Small intestine (tissue), 7 donors: ENCODE data around the gene ZSCAN10. TPM values are rescaled to one million over a fixed set of nuclear protein-coding genes. Genes with fewer than 3 reads are reported as not detected.
A peak's percentile ranks its signal among the peaks of the same experiment; 100 is the strongest.
"Not testable (repeated sequence)": the region's sequence is repeated elsewhere in the genome, so short reads cannot be mapped to it uniquely, and the experiment has no call there.

Source experiments
- DNase-seq, 2 donors: peaks; one replicate each; pipeline versions ENCODE4 v3.0.0 to v3.0.0-alpha.2; 2013
- FAIRE-seq: peaks from 2 replicates; lab custom pipeline; 2012; peaks lifted over from hg19 to GRCh38; lab: Jason Lieb, UNC
- H3K27ac ChIP-seq, 3 donors: one replicate each; pipeline ENCODE4 v1.5.1; 2013; ENCODE audit warnings: low read length in 2 of 3, mild to moderate bottlenecking in 2 of 3, control low read depth in 1 of 3, inconsistent platforms in 1 of 3, low read depth in 1 of 3, moderate library complexity in 1 of 3
- H3K27me3 ChIP-seq, 3 donors: one replicate each; pipeline ENCODE4 v1.6.1; 2013; ENCODE audit warnings: low read length in 3 of 3, inconsistent platforms in 1 of 3; ENCODE audit not compliant: control insufficient read depth in 3 of 3, insufficient read depth in 3 of 3
- H3K36me3 ChIP-seq, 3 donors: one replicate each; pipeline ENCODE4 v1.6.1; 2013; ENCODE audit warnings: low read length in 3 of 3, inconsistent platforms in 1 of 3, low read depth in 1 of 3, mild to moderate bottlenecking in 1 of 3, moderate library complexity in 1 of 3; ENCODE audit not compliant: control insufficient read depth in 3 of 3, insufficient read depth in 2 of 3
- H3K4me1 ChIP-seq, 3 donors: one replicate each; pipeline ENCODE4 v1.6.1; 2013; ENCODE audit warnings: low read length in 2 of 3, inconsistent platforms in 1 of 3, low read depth in 1 of 3, mild to moderate bottlenecking in 1 of 3, moderate library complexity in 1 of 3; ENCODE audit not compliant: control insufficient read depth in 3 of 3, insufficient read depth in 2 of 3
- H3K4me3 ChIP-seq, 3 donors: one replicate each; pipeline ENCODE4 v1.5.1; 2013; ENCODE audit warnings: low read length in 3 of 3, control low read depth in 1 of 3, inconsistent platforms in 1 of 3, low read depth in 1 of 3, mild to moderate bottlenecking in 1 of 3, moderate library complexity in 1 of 3
- H3K9me3 ChIP-seq, 2 donors: one replicate each; pipeline ENCODE4 v1.6.1; 2013; ENCODE audit warnings: low read depth in 1 of 2, low read length in 1 of 2; ENCODE audit not compliant: control insufficient read depth in 2 of 2, insufficient read depth in 1 of 2
- WGBS, 3 donors: extraction: QIAGEN DNeasy Blood & Tissue Kit; methylation state at CpG; one replicate each; pipeline ENCODE4 v1.1.7; 2013; 5-methylcytosine and 5-hydroxymethylcytosine counted together
- polyA plus RNA-seq, 4 donors: library from polyadenylated mRNA; stranded (reverse) in 3 of 4; unstranded in 1 of 4; fragments of 200-250 nt in 3 of 4; fragments of 120-200 nt in 1 of 4; gene quantifications; one replicate each; pipeline versions ENCODE4 v1.2.1 to v1.2.3, GENCODE V29; 2013
- donor health status: healthy with polysubstance abuse.
- donor health status: control.
- donor health status: control.
- donor health status: Bipolar disorder and iron deficiency.
- donor health status: healthy.

ZSCAN10 gene
- polyA plus RNA-seq, 4 donors: 0.03 to 0.46 TPM; not detected in 2

DNA sequence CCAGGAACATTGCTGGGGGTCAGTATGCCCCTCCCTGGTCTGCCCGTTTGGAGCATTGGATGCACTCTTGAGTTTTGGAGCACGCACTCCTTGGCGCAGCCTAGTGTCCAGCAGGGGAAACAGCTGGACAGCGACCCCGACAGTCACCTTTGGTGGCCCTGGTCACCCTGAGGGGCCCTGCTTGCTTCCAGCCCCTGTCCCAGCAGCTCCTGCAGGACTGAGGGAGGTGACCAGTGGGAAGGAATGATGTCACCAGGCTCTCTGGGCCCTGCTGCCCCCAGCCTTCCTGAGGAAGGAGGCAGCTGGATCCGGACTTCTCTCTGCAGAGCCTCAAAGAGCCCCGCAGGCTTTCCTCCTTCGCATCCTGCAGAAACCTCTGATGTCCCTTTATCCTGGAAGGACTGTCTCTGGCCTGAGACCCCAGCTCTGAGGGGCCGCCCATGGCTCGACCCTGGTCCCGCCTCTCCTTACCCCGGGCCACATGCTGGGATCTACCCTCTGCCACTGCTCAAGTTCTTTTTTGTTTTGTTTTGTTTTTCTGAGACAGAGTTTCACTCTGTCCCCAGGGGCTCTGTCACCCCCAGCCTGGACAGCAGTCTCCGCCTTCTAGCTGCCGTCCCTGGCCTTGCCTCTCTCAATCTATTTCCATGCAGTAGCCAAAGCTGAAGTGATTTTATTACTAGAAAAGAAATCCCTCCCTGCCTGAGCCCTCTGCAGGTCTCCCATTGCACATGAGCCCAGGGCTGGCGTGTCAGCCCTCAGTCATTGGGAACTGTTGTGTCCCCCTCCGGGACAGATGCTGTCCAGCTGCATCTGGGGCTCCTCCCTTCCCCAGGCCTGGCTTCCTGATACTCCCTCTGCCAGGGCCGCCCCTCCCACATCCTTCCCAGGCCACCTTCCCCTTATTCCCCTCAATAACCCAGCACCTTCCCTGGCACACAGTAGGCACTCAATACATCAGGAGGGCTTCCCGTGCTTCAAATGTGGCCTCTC is 11.6 kb downstream of the ZSCAN10 start:
- FAIRE-seq: no peak
- Histone ChIP-seq H3K4me1 (peaks cover 0 to 48% (median 0%) of the 10 kb centered on the region in 3 donors), H3K9me3 (no peaks in the 10 kb centered on the region), H3K27me3 (no peaks in the 10 kb centered on the region), H3K27ac (peak overlapping the region in 2 of 3 donors; percentile 76 to 91), H3K4me3 (peak overlapping the region in 1 of 3 donors; percentile 50), H3K36me3 (peaks cover 0 to 23% (median 0%) of the 10 kb centered on the region in 3 donors)
- WGBS, 3 donors: 56 to 82% (median 73%) methylated on average over 18 of the region's 18 CpGs
- peak in 1 of 2 donors; percentile 62 for DNase-seq

DNA sequence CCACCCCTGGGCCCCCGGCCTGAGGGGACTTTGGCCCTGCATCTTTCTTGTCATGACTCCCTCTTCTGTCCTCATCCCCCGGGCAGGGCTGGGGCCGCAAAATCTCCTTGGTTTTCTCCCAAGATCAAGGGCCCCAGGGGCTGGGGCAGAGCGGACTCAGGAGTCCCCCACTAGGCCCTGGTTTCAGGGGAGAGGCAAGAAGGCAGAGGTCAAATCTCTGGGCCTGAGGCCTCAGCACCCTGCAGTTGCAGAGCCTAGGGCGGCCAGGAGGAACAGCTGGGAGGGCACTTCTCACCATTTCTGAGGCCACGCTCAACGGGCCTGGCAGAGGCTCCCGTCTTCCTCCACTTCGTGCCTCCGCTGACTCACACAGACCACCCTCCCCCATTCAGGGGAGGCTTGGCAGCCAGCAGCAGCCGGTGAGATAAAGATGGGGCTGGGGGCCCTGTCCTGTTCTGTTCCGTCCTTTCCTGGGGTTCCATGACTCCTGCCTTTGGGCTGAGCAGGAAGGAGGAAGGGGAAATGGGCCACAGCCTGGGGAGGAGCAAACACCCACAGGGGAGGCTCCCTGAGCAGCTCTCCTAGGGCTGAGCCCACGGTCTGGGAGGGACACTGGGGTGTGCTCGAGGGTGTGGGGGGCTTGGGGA is 12.4 kb downstream of the ZSCAN10 start:
- WGBS, 3 donors: 42 to 66% (median 49%) methylated on average over 14 of the region's 14 CpGs
- Histone ChIP-seq H3K27ac (peak overlapping the region in 2 of 3 donors; percentile 76 to 91), H3K9me3 (no peaks in the 10 kb centered on the region), H3K27me3 (no peaks in the 10 kb centered on the region), H3K4me3 (peak overlapping the region in 2 of 3 donors; percentile 1 to 50), H3K4me1 (peaks cover 0 to 48% (median 0%) of the 10 kb centered on the region in 3 donors), H3K36me3 (peaks cover 0 to 23% (median 0%) of the 10 kb centered on the region in 3 donors)
- peak; percentile 53 to 94 for DNase-seq
- no peak for FAIRE-seq

DNA sequence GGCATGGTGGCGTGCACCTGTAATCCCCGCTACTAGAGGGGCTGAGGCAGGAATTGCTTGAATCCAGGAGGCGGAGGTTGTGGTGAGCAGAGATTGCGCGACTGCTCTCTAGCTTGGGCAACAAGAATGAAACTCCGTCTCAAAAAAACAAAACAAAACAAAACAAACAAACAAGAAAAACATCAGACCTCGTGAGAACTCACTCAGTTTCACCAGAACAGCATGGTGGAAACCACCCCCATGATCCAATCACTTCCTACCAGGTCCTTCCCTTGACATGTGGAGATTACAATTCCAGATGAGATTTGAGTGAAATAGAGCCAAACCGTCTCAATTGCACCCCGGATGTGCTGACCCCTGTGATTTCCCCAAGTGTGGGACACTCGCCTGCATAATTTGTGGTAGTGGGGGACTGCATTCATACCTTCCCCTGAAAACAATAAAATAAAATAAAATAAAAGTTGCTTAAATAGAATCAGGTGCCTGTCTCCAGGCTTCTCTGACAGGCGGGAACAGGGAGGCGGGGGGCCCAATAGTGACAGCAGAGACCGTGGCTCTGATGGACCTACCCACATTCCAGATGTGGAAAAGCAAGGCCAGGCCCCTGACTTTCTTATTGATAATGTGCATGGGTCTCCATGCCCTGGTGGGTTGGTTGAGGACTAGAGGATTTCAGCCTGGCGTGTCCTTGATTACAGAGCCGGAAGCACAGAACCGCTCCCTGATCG is 13.1 kb downstream of the ZSCAN10 start:
- H3K4me1 ChIP-seq: peaks cover 0 to 48% (median 0%) of the 10 kb centered on the region in 3 donors

DNA sequence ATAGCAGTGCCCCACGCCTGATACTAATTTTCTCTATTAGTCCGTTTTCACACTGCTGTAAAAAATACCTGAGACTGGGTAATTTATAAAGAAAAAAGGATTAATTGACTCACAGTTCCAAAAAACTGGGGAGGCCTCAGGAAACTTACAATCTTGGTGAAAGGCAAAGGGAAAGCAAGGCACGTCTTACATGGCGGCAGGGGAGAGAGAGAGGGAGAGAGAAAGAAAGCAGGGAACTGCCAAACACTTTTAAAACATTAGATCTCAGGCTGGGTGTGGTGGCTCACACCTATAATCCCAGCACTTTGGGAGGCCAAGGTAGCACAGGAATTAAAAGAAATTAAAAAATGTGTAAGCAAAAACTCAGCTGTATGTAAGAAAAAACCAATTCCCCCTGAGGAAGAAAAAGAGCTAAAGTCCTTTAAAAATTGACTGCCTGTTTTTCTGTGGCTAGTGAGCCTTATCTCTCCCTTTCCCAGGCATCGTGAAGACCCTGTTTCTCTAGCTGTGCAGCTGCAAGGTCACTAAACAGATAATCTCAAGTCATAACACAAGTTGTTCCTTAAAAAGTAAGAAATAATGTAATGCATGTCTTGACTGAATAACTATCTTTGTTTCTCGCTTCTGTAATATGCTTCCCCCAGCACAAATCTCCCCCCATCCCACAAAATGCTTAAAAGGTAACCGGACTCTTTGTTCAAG is 14.0 kb downstream of the ZSCAN10 start:
- Histone ChIP-seq H3K9me3 (no peaks in the 10 kb centered on the region), H3K4me3 (no peak overlapping the region), H3K4me1 (peaks cover 0 to 48% (median 0%) of the 10 kb centered on the region in 3 donors), H3K27me3 (no peaks in the 10 kb centered on the region), H3K27ac (peak overlapping the region in 1 of 3 donors; percentile 91), H3K36me3 (peaks cover 0 to 12% (median 0%) of the 10 kb centered on the region in 3 donors)
- no peak for DNase-seq
- WGBS, 3 donors: 72 to 77% (median 72%) methylated on average over 7 of the region's 7 CpGs
- no peak for FAIRE-seq

More for the DNA sequence above, 13.1 kb downstream of the ZSCAN10 start:
- Histone ChIP-seq H3K4me3 (peak overlapping the region in 1 of 3 donors; percentile 50), H3K27me3 (no peaks in the 10 kb centered on the region), H3K9me3 (no peaks in the 10 kb centered on the region), H3K27ac (peak overlapping the region in 2 of 3 donors; percentile 76 to 91), H3K36me3 (peaks cover 0 to 20% (median 0%) of the 10 kb centered on the region in 3 donors)
- FAIRE-seq (no peak), DNase-seq (no peak)
- 57 to 73% (median 71%) methylated on average over 17 of the region's 17 CpGs for WGBS, 3 donors

DNA sequence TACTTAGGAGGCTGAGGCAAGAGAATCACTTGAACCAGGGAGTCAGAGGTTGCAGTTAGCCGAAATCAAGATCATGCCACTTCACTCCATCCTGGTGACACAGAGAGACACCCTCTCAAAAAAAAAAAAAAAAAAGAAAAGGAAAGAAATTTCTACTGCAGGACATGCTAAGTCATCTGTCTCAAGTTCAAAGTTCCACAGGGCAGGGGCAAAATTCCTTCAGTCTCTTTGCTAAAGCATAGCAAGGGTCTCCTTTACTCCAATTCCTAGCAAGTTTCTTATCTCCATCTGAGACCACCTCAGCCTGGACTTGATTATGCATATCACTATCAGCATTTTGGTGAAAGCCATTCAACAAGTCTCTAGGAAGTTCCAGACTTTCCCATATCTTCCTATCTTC is 14.6 kb downstream of the ZSCAN10 start:
- Histone ChIP-seq H3K36me3 (peaks cover 0 to 9% (median 0%) of the 10 kb centered on the region in 3 donors), H3K9me3 (no peaks in the 10 kb centered on the region), H3K4me1 (peaks cover 0 to 48% (median 0%) of the 10 kb centered on the region in 3 donors), H3K27ac (peak overlapping the region in 1 of 3 donors; percentile 91), H3K27me3 (no peaks in the 10 kb centered on the region), H3K4me3 (no peak overlapping the region)
- DNase-seq (peak in 1 of 2 donors; percentile 59), FAIRE-seq (no peak)
- 81 to 94% (median 87%) methylated on average over 1 of the region's 1 CpG for WGBS, 3 donors

DNA sequence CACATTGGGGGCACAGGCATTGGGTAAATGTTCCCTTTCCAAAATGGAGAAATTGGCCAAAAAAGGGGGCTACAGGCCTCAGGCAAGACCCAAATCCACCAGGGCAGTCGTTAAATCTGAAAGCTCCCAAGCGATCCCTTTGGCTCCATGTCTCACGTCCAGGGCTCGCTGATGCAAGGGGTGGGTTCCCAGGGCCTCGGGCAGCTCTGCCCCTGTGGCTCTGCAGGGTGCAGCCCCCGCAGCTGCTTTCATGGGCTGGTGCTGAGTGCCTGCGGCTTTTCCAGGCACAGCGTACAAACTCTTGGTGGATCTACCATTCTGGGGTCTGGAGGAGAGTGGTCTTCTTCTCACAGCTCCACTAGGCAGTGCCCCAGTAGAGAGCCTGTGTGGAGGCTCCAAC is 15.7 kb downstream of the ZSCAN10 start:
- not testable (repeated sequence) for DNase-seq, H3K9me3 ChIP-seq, H3K27me3 ChIP-seq, H3K4me3 ChIP-seq, FAIRE-seq, H3K27ac ChIP-seq, H3K36me3 ChIP-seq
- 93 to 97% (median 95%) methylated on average over 8 of the region's 8 CpGs for WGBS, 3 donors
- peaks cover 0 to 47% (median 0%) of the 10 kb centered on the region in 3 donors for H3K4me1 ChIP-seq

DNA sequence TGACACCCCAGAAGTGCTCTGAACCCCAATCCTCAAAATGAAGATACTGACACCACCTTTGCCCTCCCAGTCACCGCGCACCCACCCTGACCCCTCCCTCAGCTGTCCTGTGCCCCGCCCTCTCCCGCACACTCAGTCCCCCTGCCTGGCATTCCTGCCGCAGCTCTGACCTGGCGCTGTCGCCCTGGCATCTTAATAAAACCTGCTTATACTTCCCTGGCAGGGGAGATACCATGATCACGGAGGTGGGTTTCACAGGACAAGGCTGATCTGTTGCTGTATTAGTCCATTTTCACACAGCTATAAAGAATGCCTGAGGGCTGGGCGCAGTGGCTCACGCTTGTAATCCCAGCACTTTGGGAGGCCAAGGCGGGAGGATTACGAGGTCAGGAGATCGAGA is 17.1 kb downstream of the ZSCAN10 start:
- H3K27ac ChIP-seq, H3K27me3 ChIP-seq, DNase-seq, H3K4me3 ChIP-seq, FAIRE-seq, H3K36me3 ChIP-seq, H3K9me3 ChIP-seq: not testable (repeated sequence)
- H3K4me1 ChIP-seq: peaks cover 0 to 33% (median 0%) of the 10 kb centered on the region in 3 donors
- WGBS, 3 donors: 52 to 88% (median 67%) methylated on average over 11 to 13 of the region's 13 CpGs
